HEK293T (cell line): Measurements from ENCODE around the gene TEDC2.

Experiments
- ARNT ChIP-seq: fragments of 450-650 bp; IDR thresholded peaks from 2 replicates; pipeline ENCODE4 v1.6.1; 2017; ENCODE audit warnings: mild to moderate bottlenecking
- BHLHE40 ChIP-seq: fragments of 450-650 bp; IDR thresholded peaks from 2 replicates; pipeline ENCODE4 v1.6.1; 2016; ENCODE audit warnings: mild to moderate bottlenecking, moderate library complexity, borderline replicate concordance
- CTBP1 ChIP-seq: fragments of 450-650 bp; IDR thresholded peaks from 2 replicates; pipeline ENCODE4 v1.6.1; 2016; ENCODE audit warnings: borderline replicate concordance
- ELF4 ChIP-seq: fragments of 450-650 bp; IDR thresholded peaks from 2 replicates; pipeline ENCODE4 v1.6.1; 2017; ENCODE audit warnings: antibody characterized with exemption
- FOXK2 ChIP-seq: fragments of 450-650 bp; IDR thresholded peaks from 2 replicates; pipeline ENCODE4 v1.6.1; 2016; ENCODE audit warnings: mild to moderate bottlenecking
- FOXM1 ChIP-seq: fragments of 450-650 bp; IDR thresholded peaks from 2 replicates; pipeline ENCODE4 v1.6.1; 2017; ENCODE audit warnings: mild to moderate bottlenecking, borderline replicate concordance
- HDGF ChIP-seq: fragments of 450-650 bp; IDR thresholded peaks from 2 replicates; pipeline ENCODE4 v1.6.1; 2017; ENCODE audit warnings: antibody characterized with exemption, borderline replicate concordance
- L3MBTL2 ChIP-seq: fragments of 450-650 bp; conservative IDR thresholded peaks from 2 replicates; pipeline ENCODE4 v1.6.1; 2016; ENCODE audit warnings: mild to moderate bottlenecking
- LEF1 ChIP-seq: fragments of 450-650 bp; IDR thresholded peaks from 2 replicates; pipeline ENCODE4 v1.6.1; 2017; ENCODE audit warnings: mild to moderate bottlenecking, borderline replicate concordance
- NFRKB ChIP-seq: fragments of 450-650 bp; IDR thresholded peaks from 2 replicates; pipeline ENCODE4 v1.6.1; 2016; ENCODE audit warnings: mild to moderate bottlenecking, moderate library complexity
- SP1 ChIP-seq: fragments of 450-650 bp; IDR thresholded peaks from 2 replicates; pipeline ENCODE4 v1.6.1; 2017
- SUZ12 ChIP-seq: fragments of 450-650 bp; IDR thresholded peaks from 2 replicates; pipeline ENCODE4 v1.6.1; 2016; ENCODE audit warnings: mild to moderate bottlenecking
- TARDBP ChIP-seq: fragments of 450-650 bp; IDR thresholded peaks from 2 replicates; pipeline ENCODE4 v1.6.1; 2016
- ZNF384 ChIP-seq: fragments of 450-650 bp; IDR thresholded peaks from 2 replicates; pipeline ENCODE4 v1.6.1; 2016

DNA sequence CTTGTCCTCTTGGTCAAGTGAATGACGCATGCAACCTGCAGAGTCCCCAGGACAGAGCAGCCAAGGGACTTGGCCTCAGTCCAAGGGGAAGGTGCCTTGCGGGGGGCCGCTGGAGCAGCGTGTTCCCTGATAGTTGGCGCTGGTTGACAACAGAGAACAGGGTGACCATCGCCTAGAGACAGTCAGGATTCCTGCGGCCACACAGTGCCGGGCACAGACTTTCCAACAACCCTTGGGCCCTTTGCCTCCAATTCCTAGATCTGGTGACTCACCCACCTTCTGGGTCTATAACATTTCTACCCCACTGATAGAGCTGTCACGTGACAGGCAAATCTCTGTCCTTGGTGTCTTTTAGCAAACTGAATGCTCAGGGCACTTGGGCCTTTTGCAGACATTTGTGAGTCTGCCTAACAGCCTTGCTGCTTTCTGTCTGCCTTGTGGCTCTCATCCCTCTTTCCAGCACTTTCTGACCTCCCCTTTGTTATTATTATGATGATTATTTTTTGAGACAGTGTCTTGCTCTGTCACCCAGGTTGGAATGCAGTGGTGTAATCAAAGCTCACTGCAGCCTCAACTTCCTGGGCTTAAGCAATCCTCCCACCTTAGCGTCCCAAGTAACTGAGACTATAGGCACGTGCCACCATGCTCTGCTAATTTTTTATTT is 11.9 kb upstream of the TEDC2 start:
- TF ChIP-seq LEF1 (no peak), ZNF384 (no peak), SUZ12 (no peak), FOXK2 (no peak), ELF4 (no peak), BHLHE40 (no peak), TARDBP (no peak), SP1 (no peak), CTBP1 (no peak), ARNT (no peak), FOXM1 (no peak), HDGF (no peak), L3MBTL2 (no peak), NFRKB (no peak)
